MM.1S (cell line): ENCODE measurements around the gene BMP10.

Source experiments
- DNase-seq: peaks from one replicate; pipeline ENCODE4 v3.0.0-alpha.2; 2015
- H2AFZ ChIP-seq: fragments of 300-600 bp; sonication (generic); 2 replicates; pipeline ENCODE4 v1.6.0; 2016; ENCODE audit warnings: antibody characterized with exemption, low read length
- H3F3A ChIP-seq: fragments of 300-600 bp; sonication (generic); 2 replicates; pipeline ENCODE4 v1.6.1; 2016; ENCODE audit warnings: mild to moderate bottlenecking, antibody characterized with exemption, low read length, moderate library complexity, mixed read lengths; ENCODE audit not compliant: insufficient read depth
- H3K27ac ChIP-seq: fragments of 300-600 bp; sonication (generic); 2 replicates; pipeline ENCODE4 v1.5.1; 2016; ENCODE audit warnings: mild to moderate bottlenecking, low read length
- H3K27me3 ChIP-seq: fragments of 300-600 bp; sonication (generic); replicated peaks from 2 replicates; pipeline ENCODE4 v1.6.0; 2016; ENCODE audit warnings: low read length; ENCODE audit not compliant: insufficient read depth
- H3K36me3 ChIP-seq: fragments of 300-600 bp; sonication (generic); replicated peaks from 2 replicates; pipeline ENCODE4 v1.6.1; 2016; ENCODE audit warnings: mild to moderate bottlenecking, low read length, mixed read lengths; ENCODE audit not compliant: insufficient read depth
- H3K4me1 ChIP-seq: fragments of 300-600 bp; sonication (generic); 2 replicates; pipeline ENCODE4 v1.6.1; 2016; ENCODE audit warnings: low read length, mixed read lengths
- H3K4me2 ChIP-seq: fragments of 300-600 bp; sonication (generic); 2 replicates; pipeline ENCODE4 v1.6.0; 2016; ENCODE audit warnings: low read depth, low read length
- H3K4me3 ChIP-seq: fragments of 300-600 bp; sonication (generic); 2 replicates; pipeline ENCODE4 v1.5.1; 2016; ENCODE audit warnings: low read length, mixed read lengths
- H3K79me2 ChIP-seq: fragments of 300-600 bp; sonication (generic); 2 replicates; pipeline ENCODE4 v1.6.1; 2016; ENCODE audit warnings: mixed run types, low read length, mixed read lengths
- H3K9ac ChIP-seq: fragments of 300-600 bp; sonication (generic); 2 replicates; pipeline ENCODE4 v1.6.1; 2016; ENCODE audit warnings: low read length, mixed read lengths
- H3K9me2 ChIP-seq: fragments of 300-600 bp; sonication (generic); replicated peaks from 2 replicates; pipeline ENCODE4 v1.6.1; 2016; ENCODE audit warnings: mild to moderate bottlenecking, low read length, mixed read lengths; ENCODE audit not compliant: insufficient read depth
- H3K9me3 ChIP-seq: fragments of 300-600 bp; sonication (generic); replicated peaks from 2 replicates; pipeline ENCODE4 v1.6.1; 2016; ENCODE audit warnings: mild to moderate bottlenecking, low read length, mixed read lengths; ENCODE audit not compliant: insufficient read depth
- H4K20me1 ChIP-seq: fragments of 300-600 bp; sonication (generic); 2 replicates; pipeline ENCODE4 v1.6.1; 2016; ENCODE audit warnings: mild to moderate bottlenecking, low read length, moderate library complexity, mixed read lengths; ENCODE audit not compliant: insufficient read depth
- CTCF ChIP-seq: fragments of 300-600 bp; sonication (generic); IDR thresholded peaks from 2 replicates; pipeline ENCODE4 v1.5.1; 2016; ENCODE audit warnings: antibody characterized with exemption, low read length, mixed read lengths
- EZH2 ChIP-seq: fragments of 300-600 bp; sonication (generic); optimal IDR thresholded peaks from 2 replicates; pipeline ENCODE3; 2017; ENCODE audit warnings: low read depth, mild to moderate bottlenecking, antibody characterized with exemption, low read length, mixed read lengths
- EZH2phosphoT487 ChIP-seq: fragments of 300-600 bp; sonication (generic); IDR thresholded peaks from 2 replicates; pipeline ENCODE4 v1.6.1; 2018; ENCODE audit warnings: antibody characterized with exemption, low read length

BMP10 gene

DNA sequence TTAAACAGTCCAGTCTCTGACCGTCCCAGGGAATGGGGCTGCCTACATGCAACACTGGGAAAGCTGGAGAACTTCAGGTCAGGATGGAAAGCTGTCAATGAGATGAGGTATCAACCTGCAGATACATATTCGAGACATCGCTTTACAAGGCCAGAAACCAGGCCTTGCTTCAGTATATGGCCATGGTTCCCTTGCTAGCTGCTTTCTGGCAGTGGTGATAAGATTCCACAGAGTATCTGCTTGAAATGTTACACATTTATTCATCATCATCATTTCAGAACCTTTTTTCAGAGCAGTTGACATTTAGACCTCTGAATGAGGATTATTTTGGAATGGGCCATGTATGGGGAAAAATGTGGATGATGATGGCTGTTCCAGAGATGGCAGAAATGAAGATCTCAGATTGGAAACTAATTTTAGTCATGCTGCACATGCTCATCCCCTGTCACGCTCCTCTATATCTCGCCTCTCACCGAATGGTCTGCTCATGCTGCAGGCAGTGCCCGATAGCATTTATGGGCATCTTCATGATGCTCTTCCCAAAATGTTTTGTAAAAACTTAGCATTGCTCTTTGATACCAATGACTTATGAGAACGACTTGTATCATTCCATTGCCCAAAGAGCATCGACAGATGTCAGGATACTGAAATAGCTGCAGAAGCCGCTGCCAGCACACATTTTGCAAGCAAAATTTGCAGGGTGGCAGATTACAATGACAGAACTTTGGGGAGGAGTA, 14.0 kb upstream of the BMP10 start:
- TF ChIP-seq CTCF (no peak), EZH2 (no peak), EZH2phosphoT487 (no peak)
- no peak overlapping the region for H3K4me2 ChIP-seq
- H2AFZ ChIP-seq: no peak overlapping the region
- no peaks in the 10 kb centered on the region for H3K9me3 ChIP-seq
- H3K9me2 ChIP-seq: no peaks in the 10 kb centered on the region
- no peaks in the 10 kb centered on the region for H3K27me3 ChIP-seq
- H3K79me2 ChIP-seq: no peaks in the 10 kb centered on the region
- no peak overlapping the region for H3K27ac ChIP-seq
- no peaks in the 10 kb centered on the region for H4K20me1 ChIP-seq
- DNase-seq: no peak
- H3K9ac ChIP-seq: no peak overlapping the region
- H3K36me3 ChIP-seq: no peaks in the 10 kb centered on the region
- H3K4me1 ChIP-seq: no peaks in the 10 kb centered on the region
- no peaks in the 10 kb centered on the region for H3F3A ChIP-seq
- no peak overlapping the region for H3K4me3 ChIP-seq

- H3K27me3 ChIP-seq: no peaks in the 10 kb centered on the region
- H3K4me1 ChIP-seq: no peaks in the 10 kb centered on the region
- H4K20me1 ChIP-seq: no peaks in the 10 kb centered on the region
- H3K9me2 ChIP-seq: no peaks in the 10 kb centered on the region
- TF ChIP-seq EZH2 (no peak), CTCF (no peak), EZH2phosphoT487 (no peak)
- H3K9ac ChIP-seq: no peak overlapping the region
- H3K4me2 ChIP-seq: no peak overlapping the region
- H2AFZ ChIP-seq: no peak overlapping the region
- H3K79me2 ChIP-seq: no peaks in the 10 kb centered on the region
- no peak overlapping the region for H3K4me3 ChIP-seq
- no peaks in the 10 kb centered on the region for H3F3A ChIP-seq
- no peak overlapping the region for H3K27ac ChIP-seq
- no peak for DNase-seq
- H3K9me3 ChIP-seq: no peaks in the 10 kb centered on the region
- no peaks in the 10 kb centered on the region for H3K36me3 ChIP-seq
Observed at GRCh38 chr2:68880213-68880612, 9.0 kb upstream of the BMP10 start.

DNA sequence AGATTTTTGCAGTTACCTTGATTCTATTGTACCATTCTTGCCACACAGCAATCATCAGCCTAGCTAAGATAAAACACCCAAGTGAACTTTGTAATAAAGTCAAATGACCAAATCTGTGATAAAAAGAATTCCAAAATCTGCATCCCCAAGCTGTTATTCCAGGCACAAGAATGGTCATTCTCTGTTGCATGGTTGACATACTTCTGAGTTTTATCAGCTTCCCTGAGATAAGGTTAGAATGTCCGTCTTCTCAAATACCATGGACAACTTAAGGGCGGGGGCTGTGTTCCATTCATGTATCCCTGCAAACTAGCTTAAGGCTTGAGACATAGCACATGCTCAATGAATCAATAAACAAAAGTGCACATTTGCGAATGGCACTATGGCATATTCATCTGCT, 8.1 kb upstream of the BMP10 start:
- no peaks in the 10 kb centered on the region for H3K36me3 ChIP-seq
- H3K9me3 ChIP-seq: no peaks in the 10 kb centered on the region
- H3K27me3 ChIP-seq: no peaks in the 10 kb centered on the region
- H3K27ac ChIP-seq: no peak overlapping the region
- H3K9ac ChIP-seq: no peak overlapping the region
- H4K20me1 ChIP-seq: no peaks in the 10 kb centered on the region
- H3K9me2 ChIP-seq: no peaks in the 10 kb centered on the region
- no peak overlapping the region for H2AFZ ChIP-seq
- H3K79me2 ChIP-seq: no peaks in the 10 kb centered on the region
- H3F3A ChIP-seq: no peaks in the 10 kb centered on the region
- H3K4me1 ChIP-seq: no peaks in the 10 kb centered on the region
- no peak for DNase-seq
- TF ChIP-seq EZH2 (no peak), CTCF (no peak), EZH2phosphoT487 (no peak)
- H3K4me2 ChIP-seq: no peak overlapping the region
- H3K4me3 ChIP-seq: no peak overlapping the region
